Thyroid gland (tissue), 4 donors: ENCODE results near the gene CWF19L2. TPM values are rescaled to one million over a fixed set of nuclear protein-coding genes. Genes with fewer than 3 reads are reported as not detected.

Experiments
- DNase-seq, 2 donors: peaks; one replicate each; pipeline ENCODE4 v3.0.0-alpha.2; 2019
- H3K27ac ChIP-seq, 3 donors: fragments of 200-600 bp; sonication (generic); 1 replicate in 2 of 3; 2 replicates in 1 of 3; pipeline ENCODE4 v1.5.1; 2016 to 2019; ENCODE audit warnings: mild to moderate bottlenecking in 1 of 3, moderate library complexity in 1 of 3
- H3K27me3 ChIP-seq: fragments of 200-600 bp; sonication (generic); one replicate; pipeline ENCODE4 v1.5.1; 2019
- H3K36me3 ChIP-seq, 2 donors: fragments of 200-600 bp; sonication (generic); one replicate each; pipeline ENCODE4 v1.5.1; 2016 to 2019
- H3K4me1 ChIP-seq, 2 donors: fragments of 200-600 bp; sonication (generic); one replicate each; pipeline ENCODE4 v1.5.1; 2017 to 2019
- H3K4me3 ChIP-seq, 3 donors: fragments of 200-600 bp; sonication (generic); replicated peaks in 1 of 3; 1 replicate in 2 of 3; 2 replicates in 1 of 3; pipeline ENCODE4 v1.5.1; 2016; ENCODE audit warnings: mild to moderate bottlenecking in 1 of 3
- H3K9me3 ChIP-seq: fragments of 200-600 bp; sonication (generic); one replicate; pipeline ENCODE4 v1.5.1; 2017
- CTCF ChIP-seq, 6 experiments: fragments of 200-600 bp in 3 of 6; fragments of 450-650 bp in 3 of 6; sonication (generic) in 3 of 6; IDR thresholded peaks; one replicate each; pipeline ENCODE4 v1.5.1; 2016 to 2019; ENCODE audit warnings: antibody characterized with exemption in 6 of 6, mild to moderate bottlenecking in 2 of 6, inconsistent platforms in 1 of 6, moderate library complexity in 1 of 6
- POLR2A ChIP-seq, 2 donors: fragments of 450-650 bp; IDR thresholded peaks; one replicate each; pipeline ENCODE4 v1.6.1; 2017; ENCODE audit warnings: antibody characterized with exemption in 2 of 2, mild to moderate bottlenecking in 2 of 2, moderate library complexity in 1 of 2
- WGBS, 2 donors: methylation state at CpG; one replicate each; pipeline ENCODE4 v1.1.5; 2017; 5-methylcytosine and 5-hydroxymethylcytosine counted together
- intact Hi-C: fragments of 100-400 bp; cut with DNase I; formaldehyde crosslinking; loops from one replicate; pipeline ENCODE4 v1.15.1; 2023
- total RNA-seq, 4 donors: library from RNA; depleted of rRNA; stranded (reverse); fragments of >200 nt; gene quantifications; one replicate each; pipeline ENCODE4 v1.2.3, GENCODE V29; 2016

Gene CWF19L2
- total RNA-seq, 4 donors from 2014 or later, result 26.2 to 50.9 (median 34.3) TPM

- Histone ChIP-seq H3K36me3 (peaks cover 19 to 24% of the 10 kb centered on the region in 2 donors), H3K4me1 (no peaks in the 10 kb centered on the region), H3K9me3 (no peaks in the 10 kb centered on the region), H3K27me3 (no peaks in the 10 kb centered on the region), H3K27ac (no peak overlapping the region), H3K4me3 (no peak overlapping the region)
- intact Hi-C loops, result no loop called here
- no peak for DNase-seq
- no peak for TF ChIP-seq POLR2A (IDR thresholded peaks at IDR 0.05)
- no peak for TF ChIP-seq CTCF (IDR thresholded peaks at IDR 0.05)
- WGBS, 2 donors, result 97 to 100% methylated on average over 1 of the region's 1 CpG
Observed at GRCh38 chr11:107442715-107443215, 14.9 kb downstream of the CWF19L2 start.

DNA sequence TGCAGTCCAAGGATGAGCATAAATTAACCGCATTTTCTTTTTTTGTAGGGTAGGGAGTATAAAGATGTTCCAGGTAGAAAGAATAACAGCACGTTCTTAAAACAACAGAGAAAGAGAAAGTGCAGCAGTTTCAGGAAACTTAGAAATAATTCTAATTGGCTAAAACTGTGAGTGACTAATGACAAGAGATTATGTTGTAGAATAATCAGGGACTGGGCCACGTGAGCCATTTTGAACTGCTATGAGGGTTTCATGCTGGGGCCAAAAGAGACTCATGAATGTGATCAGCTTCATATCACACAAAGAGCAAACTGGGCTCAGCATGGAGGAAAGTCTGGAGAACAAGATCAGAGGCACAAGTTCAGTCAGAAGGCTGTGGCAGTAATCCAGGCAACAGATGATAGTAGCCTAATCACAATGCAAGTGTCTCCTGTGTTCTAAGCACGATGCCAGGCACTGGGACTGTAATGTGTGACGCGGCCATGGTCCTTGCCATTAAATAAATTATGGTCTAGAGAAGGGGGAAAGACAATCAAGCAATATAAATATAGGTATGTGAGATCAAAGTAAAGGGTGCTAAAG, 17.9 kb downstream of the CWF19L2 start:
- Histone ChIP-seq H3K4me1 (no peaks in the 10 kb centered on the region), H3K27ac (no peak overlapping the region), H3K36me3 (peaks cover 19 to 24% of the 10 kb centered on the region in 2 donors), H3K9me3 (no peaks in the 10 kb centered on the region), H3K27me3 (no peaks in the 10 kb centered on the region), H3K4me3 (no peak overlapping the region)
- intact Hi-C loops, result no loop called here
- 78 to 82% methylated on average over 6 of the region's 6 CpGs for WGBS, 2 donors
- TF ChIP-seq POLR2A (IDR thresholded peaks at IDR 0.05) (no peak), CTCF (IDR thresholded peaks at IDR 0.05) (no peak)
- DNase-seq, result no peak

DNA sequence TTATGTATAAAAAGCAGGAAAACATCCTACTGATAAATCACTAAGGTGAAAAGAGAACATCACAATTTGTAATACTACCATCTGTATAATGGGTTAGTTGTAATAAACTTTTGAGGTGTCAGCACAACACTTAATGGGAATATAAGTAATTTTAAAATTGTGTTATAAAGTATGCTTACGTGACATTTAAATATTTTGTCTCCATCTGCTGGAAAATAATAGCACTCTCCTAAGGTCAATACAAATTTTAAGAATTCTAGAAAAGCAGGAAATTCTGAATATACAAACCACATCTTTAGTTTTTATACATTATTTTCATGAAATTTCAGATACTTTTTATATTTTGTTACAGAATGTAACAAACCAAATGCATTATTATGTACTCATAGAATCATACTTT, 19.5 kb downstream of the CWF19L2 start:
- 93 to 97% methylated on average over 1 of the region's 1 CpG for WGBS, 2 donors
- no peak overlapping the region for H3K4me3 ChIP-seq
- H3K27me3 ChIP-seq, result no peaks in the 10 kb centered on the region
- H3K4me1 ChIP-seq, result no peaks in the 10 kb centered on the region
- H3K27ac ChIP-seq, result no peak overlapping the region
- intact Hi-C loops, result no loop called here
- peaks cover 19 to 24% of the 10 kb centered on the region in 2 donors for H3K36me3 ChIP-seq
- DNase-seq, result no peak
- no peak for TF ChIP-seq POLR2A (IDR thresholded peaks at IDR 0.05)
- no peak for TF ChIP-seq CTCF (IDR thresholded peaks at IDR 0.05)
- no peaks in the 10 kb centered on the region for H3K9me3 ChIP-seq

GRCh38 chr11:107430525-107430924, 27.1 kb downstream of the CWF19L2 start:
- WGBS, 2 donors, result 78 to 95% methylated on average over 3 of the region's 3 CpGs
- peaks cover 0 to 10% of the 10 kb centered on the region in 2 donors for H3K36me3 ChIP-seq
- no peaks in the 10 kb centered on the region for H3K4me1 ChIP-seq
- no peak overlapping the region for H3K27ac ChIP-seq
- no peak for DNase-seq
- no peak overlapping the region for H3K4me3 ChIP-seq
- no peaks in the 10 kb centered on the region for H3K9me3 ChIP-seq
- TF ChIP-seq CTCF (IDR thresholded peaks at IDR 0.05), result no peak
- TF ChIP-seq POLR2A (IDR thresholded peaks at IDR 0.05), result no peak
- intact Hi-C loops, result no loop called here
- no peaks in the 10 kb centered on the region for H3K27me3 ChIP-seq

- intact Hi-C loops, result no loop called here
- H3K27ac ChIP-seq, result no peak overlapping the region
- TF ChIP-seq CTCF (IDR thresholded peaks at IDR 0.05) (no peak), POLR2A (IDR thresholded peaks at IDR 0.05) (no peak)
- H3K4me1 ChIP-seq, result no peaks in the 10 kb centered on the region
- WGBS, 2 donors, result 71 to 79% methylated on average over 2 of the region's 2 CpGs
- H3K4me3 ChIP-seq, result no peak overlapping the region
- H3K27me3 ChIP-seq, result no peaks in the 10 kb centered on the region
- H3K36me3 ChIP-seq, result peaks cover 0 to 10% of the 10 kb centered on the region in 2 donors
- no peaks in the 10 kb centered on the region for H3K9me3 ChIP-seq
- no peak for DNase-seq
Observed at GRCh38 chr11:107427569-107428180, 29.9 kb downstream of the CWF19L2 start.
